ENCODE measurements around the gene MVK.

MVK gene

DNA sequence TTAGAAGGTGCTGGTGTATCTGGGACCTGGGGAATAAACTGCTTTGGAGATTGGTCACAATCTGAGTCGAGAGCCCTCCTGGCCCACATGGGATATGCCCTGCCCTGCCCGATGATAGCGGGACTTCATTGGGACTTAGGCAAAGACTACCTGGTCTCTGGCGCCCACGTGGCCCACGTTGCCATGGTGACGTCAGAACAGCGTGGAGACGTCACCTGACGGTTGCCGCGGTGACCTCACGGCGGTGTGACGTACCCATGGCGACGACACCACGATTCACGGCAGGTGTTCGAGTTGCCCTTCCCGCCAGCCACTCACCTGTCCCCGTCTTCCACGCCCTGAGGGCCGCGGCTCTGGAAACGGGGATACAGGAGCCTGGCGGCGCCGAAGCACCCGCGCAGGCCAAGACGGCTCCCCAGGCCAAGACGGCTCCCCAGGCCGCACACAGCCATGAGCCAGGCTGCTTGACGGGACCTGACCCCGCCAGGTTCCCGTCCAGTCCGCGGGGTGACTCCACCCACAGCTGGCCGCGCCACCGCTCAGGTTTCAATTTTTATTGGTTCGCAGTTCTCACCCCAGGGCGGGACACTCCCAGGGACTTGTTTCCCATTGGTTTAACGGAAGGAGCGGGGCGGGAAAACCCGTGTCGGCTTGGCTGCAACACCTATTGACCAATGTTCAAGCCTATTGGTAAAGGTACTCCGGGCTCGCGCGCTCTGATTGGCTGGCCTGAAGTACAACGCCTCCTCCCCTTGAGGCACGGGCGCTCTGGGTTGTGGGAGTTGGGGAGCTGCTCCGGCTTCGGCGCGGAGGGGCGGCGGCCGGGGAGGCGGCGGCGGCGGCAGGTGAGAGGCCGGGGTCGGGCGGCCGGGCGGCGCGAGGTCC lies at the start of gene MVK, which contains the start of gene MMAB:
Gene MVK, plus strand, starts transcription at position 766 of the 885 bp plus-strand sequence. CDS start 1,029 bp downstream, outside the sequence.
Gene MMAB, minus strand, starts transcription at position 476 of the 885 bp plus-strand sequence. Its CDS starts 24 bp downstream, at position 452.
- in situ Hi-C loops (cut with HindIII; ENCODE audit: low sequenced_read_pairs): no loop called here

DNA sequence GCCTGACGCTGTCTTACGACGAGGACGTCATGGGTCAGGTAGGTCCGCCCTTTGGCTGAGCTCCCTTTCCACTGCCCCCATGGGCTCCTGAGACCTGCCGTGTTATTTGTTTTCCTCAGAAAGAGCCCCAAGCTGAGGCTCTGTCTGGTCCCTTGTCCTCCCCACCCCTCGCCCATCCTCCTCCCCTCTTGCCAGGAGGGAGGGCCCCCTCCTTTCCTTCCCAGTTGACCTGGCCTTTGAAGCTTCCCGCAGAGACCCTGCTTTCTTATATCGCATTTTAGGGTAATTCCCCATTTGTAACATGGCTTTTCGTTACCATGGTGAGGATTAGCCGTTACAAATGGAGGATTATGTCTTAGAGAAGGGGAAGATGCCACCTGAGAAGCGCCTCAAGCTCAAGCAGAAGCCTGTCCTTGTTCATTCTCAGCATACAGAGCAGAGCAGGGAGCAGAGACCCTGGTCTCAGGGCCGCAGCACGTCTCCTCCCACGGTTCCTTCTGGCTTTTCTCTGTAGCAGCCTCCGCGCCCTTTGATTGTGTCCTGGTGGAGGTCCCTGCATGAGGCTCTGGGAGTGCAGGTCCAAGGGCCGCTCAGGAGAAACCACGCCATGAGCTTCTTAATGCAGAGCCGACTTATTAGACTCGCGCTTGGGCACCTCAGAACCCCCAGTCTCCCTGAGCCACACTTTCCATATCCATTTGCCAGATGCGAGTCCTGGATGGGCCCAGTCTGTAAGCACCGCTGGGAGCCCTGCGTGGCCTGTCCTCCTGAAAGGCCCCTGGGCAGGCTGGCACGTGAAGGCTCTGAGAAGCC lies 48.9 kb upstream of the MVK start:
- in situ Hi-C loops (cut with HindIII; ENCODE audit: low sequenced_read_pairs): no loop called here

DNA sequence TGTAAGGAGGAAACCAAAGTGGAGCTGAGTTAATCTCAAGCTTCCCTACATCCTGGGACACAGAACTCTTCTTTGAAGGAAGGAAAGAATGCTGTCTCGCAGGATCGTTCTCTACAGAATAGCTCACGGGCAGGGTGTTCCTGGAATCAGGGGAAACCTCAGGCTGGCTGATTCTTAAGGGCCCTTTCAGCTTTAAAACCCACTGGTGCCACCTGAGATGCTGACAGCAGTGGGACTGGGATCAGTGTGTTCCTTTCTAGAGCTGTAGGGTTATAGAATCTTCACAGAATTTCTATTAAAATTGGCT lies 48.4 kb upstream of the MVK start:
- in situ Hi-C loops (cut with HindIII; ENCODE audit: low sequenced_read_pairs): no loop called here

DNA sequence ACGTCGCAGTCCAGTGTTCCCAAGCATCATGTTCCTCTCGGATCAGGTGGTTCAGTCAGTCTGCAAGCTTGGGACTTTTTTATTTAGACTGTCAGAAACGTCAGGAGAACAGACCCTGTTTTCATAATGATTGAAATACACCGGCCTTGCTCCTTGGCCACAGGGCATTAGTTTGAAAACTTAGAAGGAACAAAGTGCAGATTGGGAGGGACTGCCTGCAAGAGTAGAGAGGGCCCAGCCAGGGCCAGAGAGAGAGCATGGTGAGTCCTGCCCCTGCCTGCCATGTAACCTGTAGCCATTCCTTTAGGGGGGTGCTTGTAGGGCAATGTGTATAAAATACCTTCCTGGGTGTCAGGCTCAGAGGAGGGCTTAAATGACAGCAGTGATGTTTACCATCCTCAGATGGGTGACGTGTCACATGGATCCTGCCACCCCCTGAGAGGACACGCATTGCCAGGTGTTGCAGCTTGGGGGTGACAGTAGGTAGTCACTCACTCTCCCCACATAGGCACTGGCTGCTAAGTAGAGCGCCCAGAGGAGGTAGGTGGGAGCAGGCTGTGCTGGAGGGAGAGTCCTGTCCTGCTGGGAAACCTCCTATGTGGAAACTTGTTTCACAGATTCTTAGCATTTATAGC lies 46.0 kb upstream of the MVK start:
- in situ Hi-C loops (cut with HindIII; ENCODE audit: low sequenced_read_pairs): no loop called here

DNA sequence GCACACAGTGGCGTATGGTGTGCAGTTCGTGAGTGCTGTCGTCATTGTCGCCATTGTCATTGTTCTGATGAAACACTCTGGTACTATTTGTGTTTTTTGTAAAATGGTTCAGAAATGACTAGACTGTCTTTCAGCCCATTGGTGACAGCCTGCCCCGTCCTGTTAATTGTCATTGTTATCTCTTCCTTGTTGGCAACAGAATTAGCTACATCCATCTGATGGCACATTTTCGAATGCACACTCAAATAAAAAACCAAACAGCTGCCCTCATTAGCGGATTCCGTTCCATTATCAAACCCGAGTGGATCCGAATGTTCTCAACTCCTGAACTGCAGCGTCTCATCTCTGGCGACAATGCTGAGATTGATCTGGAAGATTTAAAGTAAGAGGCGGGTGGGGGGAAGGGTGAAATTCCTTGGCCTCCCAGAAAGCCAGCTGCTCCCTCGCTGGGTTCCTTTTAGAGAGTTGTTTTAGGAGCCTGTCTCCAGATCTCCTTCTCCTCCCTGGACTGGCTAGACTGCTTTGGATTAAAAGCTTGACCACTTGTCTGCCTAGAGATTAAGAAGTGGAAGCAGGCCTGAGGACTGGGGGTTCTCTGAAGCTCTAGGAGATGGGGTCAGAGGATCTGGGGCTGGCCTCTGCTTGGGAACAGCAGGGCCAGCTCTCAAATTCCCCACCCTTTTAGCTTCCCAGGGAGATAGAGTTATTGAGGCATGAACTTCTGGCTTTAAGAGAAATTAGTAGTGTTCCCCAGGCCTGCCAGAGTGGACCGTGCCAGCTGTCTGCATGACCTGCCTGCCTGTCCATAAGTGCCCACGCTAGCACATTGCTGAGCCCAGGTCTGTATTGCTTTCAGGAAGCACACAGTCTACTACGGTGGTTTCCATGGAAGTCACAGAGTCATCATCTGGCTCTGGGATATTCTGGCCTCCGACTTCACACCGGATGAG lies 43.6 kb upstream of the MVK start:
- in situ Hi-C loops (cut with HindIII; ENCODE audit: low sequenced_read_pairs): loop anchor here (5.0 kb wide), 1 partner anchor 87 kb away; no protein-coding TSS in a partner anchor

DNA sequence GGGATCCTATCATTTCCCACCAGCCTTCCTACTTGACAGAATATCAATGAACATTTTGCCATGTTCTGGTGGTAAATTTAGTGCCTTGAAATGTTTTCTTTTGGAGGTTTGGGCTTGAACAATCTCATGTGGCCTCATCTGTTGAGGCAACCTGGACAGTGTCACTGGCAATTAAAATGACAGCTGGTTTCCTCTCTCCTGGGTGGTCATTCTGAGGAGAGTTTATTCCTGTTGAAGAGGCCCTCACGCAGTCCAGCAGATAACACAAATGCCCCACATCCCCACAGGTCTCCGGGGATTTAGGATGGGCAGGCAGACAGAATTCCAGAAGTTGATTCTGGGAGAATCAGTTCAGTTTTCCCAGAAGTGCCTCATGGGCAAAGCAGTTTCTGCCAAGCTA lies 42.2 kb upstream of the MVK start:
- in situ Hi-C loops (cut with HindIII; ENCODE audit: low sequenced_read_pairs): loop anchor here (5.0 kb wide), 1 partner anchor 86 kb away; no protein-coding TSS in a partner anchor

DNA sequence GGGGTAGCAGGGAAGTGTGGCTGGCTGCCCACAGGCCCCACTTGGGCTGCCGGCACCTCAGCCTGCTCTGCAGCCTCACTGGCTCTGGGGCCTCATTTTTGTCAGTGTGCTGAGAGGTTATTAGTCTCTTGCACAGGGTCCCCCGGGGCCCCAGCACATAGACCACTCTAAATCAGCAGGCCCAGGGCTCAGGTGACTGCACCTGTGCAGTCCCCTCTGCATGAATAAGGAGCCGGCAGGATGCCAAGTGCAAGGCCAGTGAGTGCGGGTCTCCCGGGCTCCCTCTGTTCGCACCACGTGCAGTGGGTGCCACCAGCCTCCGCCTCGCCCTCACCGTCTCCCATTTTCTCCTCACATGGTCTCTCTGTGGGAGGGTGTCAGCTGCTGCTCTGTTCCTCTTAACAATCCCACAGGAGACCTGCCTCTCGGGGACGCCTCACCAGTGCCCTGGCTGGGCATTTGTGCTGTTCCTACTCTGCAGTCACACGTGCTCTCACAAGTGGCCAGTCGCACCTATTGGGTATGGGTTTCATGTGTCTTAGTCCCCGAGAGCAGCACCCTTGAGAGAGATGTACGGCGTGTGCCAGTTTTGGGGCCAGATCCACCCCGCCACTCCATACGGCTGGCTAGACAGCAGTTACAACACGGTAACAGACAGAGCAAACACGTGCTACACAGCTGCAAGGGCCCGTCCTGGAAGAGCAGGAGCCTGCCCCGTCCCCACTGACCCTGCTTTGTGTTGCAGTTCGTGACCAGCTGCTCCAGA lies 40.7 kb upstream of the MVK start:
- in situ Hi-C loops (cut with HindIII; ENCODE audit: low sequenced_read_pairs): loop anchor here (5.0 kb wide), 1 partner anchor 84 kb away; no protein-coding TSS in a partner anchor

DNA sequence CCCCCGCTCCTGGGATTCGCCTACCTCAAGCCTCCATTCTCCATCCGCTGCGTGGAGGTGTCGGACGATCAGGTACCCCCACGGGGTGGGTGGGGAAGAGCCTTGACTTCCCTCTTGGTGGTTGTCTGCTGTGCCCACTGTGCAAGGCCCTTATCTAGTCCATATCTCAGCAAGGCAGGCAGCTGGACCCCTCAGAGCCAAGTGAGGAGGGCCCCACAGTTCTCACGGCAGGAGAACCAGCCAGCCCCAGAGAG lies 40.2 kb upstream of the MVK start:
- in situ Hi-C loops (cut with HindIII; ENCODE audit: low sequenced_read_pairs): loop anchor here (5.0 kb wide), 1 partner anchor 84 kb away; no protein-coding TSS in a partner anchor

DNA sequence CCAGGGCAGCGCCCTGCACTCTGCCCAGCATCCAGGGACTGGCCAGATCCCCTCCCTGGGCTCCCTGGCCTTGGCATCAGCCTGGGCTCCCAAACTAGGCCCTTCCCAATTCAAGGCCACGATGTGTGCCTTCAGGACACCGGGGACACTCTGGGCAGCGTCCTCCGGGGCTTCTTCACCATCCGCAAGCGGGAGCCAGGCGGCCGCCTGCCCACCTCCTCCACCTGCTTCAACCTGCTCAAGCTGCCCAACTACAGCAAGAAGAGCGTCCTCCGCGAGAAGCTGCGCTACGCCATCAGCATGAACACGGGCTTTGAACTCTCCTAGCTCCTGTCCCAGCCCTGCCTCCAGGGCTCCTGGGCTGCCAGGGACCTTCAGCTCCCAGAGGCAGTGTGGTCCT lies 39.1 kb upstream of the MVK start:
- in situ Hi-C loops (cut with HindIII; ENCODE audit: low sequenced_read_pairs): loop anchor here (5.0 kb wide), 1 partner anchor 83 kb away; no protein-coding TSS in a partner anchor

DNA sequence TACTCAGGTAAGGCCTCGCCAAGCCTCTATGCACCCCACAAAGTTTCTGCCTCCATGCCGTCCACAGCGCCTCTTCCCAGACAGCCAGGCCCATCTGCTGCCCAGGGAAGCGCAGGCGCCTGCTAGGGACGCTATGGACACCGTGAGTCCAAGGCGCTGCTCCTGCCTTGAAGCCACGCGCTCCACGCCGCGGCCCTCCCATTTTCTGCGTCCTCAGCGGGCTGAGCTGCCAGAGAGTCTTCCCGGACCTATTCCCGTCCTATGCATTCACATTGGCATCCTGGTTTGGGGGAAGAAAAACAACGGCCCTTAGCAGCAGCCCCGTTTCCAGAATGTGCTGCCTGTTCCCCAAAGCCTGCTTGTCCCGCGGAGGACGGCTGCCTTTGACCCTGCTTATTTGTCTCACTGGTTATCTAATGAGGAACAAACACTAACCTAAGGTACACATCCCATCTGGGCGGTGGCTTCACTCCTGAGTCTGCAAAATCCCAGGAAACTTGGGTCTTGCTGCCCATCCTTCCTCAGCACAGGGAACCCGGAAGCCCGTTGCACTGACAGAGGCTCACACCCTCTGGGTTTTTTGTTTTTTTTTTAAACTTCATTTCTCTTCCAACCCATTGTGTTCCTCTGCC lies 38.2 kb upstream of the MVK start:
- in situ Hi-C loops (cut with HindIII; ENCODE audit: low sequenced_read_pairs): no loop called here

DNA sequence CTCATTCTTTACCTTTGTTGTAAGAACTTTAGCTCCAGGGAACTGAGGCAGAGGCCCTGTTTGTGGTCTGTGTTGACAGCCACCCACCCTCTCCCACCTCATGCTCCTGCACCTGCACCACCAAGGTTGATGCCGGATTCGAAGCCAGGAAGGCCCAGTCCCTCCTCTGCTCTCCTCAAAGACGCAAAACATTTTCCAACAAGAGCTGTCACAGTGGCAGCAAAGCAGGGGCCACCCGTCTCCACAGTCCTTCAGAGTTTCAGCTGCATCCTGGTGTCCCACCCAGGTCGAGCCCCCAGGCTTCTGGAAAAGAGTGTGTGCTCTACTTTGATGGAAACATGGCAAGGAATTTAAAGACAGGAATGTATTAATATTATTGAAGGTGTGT lies 37.7 kb upstream of the MVK start:
- in situ Hi-C loops (cut with HindIII; ENCODE audit: low sequenced_read_pairs): no loop called here

DNA sequence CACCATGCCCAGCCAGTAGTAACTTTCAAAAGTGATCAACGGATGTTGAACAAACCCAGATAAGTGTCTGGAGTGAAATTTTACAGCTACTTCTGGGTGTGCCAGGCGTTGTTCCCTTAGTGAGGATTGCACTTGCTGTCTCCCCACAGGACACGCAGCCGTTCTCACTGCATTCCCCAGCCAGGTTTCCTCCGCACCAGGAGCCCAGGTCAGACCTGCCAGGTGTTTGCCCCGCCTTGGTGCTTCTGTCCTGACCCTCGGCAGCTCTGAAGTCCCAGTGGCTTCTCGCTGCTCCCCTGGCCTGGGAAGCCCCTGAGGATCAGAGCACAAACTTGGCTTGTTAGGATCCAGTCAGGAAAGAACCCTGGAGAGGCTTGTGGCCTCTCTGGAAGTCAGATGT lies 36.5 kb upstream of the MVK start:
- in situ Hi-C loops (cut with HindIII; ENCODE audit: low sequenced_read_pairs): no loop called here

DNA sequence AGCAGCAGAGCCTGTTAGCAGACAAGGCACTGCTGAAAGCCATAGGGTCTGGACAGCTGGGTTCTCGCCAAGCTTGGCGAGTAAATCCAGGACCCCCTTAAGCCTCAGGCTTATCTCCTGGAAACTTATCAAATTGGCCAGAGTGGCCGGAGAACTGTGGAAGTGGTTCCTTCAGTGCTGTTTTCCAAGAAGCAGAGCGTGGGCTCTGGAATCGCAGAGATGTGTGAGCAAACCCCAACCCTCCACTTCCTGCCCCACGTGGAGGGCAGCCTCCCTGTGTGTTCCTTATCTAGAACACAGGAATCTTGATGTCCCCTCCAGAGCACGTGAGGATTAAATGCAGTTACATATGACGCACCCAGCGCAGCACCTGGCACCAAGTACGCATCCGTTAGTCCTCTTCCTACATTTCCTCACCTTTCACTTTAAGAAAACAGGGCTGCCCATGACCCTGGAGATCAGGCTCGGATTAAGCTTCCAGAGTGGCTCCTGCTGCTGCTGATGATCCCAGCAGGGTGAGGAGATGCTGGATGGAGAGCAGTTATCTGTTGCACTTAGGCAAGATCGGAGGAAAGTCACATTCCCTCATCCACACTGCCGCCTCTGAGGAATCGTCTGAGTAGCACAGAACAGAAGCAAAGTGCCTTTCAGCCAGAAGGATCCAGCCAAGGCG lies 35.3 kb upstream of the MVK start:
- in situ Hi-C loops (cut with HindIII; ENCODE audit: low sequenced_read_pairs): no loop called here

DNA sequence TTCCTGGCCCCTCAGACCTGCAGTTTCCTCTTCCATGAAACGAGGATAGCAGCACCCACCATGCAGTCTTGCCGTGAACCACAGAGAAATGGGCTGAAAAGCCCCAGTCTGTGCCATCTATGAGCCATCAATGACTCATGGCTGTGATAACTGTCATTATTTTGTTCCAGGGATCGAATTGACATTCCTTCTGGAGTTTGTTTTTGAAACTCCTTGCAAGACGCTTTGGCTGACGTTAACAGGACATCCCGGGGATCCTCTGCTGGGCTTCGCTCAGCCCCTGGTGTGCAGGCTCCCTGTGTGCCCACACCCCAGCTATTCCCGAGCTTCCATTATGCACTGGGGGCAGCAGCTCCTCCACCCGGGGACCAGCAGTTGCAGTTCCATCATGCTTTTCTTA lies 34.1 kb upstream of the MVK start:
- in situ Hi-C loops (cut with HindIII; ENCODE audit: low sequenced_read_pairs): no loop called here

DNA sequence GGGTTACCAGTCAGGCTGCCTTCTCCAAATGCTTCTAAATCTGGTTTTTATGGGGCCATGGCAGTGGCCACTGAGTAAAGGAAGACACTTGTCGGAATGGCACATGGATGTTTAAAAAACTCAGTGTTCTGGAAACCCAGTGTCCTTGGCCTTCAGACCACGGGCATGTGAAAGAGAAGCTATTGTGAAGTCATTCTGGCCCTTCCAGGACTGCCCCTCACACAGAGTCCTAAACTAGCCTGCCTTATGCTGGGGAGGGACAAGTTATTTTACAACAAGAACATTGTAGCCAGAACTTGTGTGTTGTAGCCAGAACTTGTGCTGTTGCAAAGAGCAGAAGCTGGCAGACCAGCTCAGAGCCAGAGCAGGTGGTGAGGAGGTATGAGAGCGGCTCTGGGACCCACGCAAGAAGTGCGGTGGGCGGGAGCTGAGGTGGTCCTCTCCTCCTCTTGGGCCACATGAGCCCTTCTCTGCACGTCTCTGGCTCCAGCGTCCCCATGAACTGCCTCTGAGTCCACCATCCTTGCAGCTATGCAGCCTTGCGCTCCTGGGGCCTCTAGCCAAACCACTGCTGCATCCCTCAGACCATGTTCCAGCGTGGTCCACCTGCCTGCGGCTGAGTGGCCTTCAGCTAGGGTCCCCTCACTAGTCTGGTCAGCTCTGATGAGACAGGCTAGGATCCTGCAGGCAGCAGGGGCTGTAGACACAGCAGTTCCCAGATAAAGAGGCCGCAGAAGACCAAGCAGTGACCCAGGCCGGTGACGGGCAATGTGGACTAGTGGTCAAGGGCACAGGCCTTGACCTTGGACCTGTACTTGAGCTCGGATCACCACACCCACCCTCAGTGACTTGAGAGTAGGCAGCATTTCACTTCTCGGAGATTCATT lies 32.8 kb upstream of the MVK start:
- in situ Hi-C loops (cut with HindIII; ENCODE audit: low sequenced_read_pairs): no loop called here

DNA sequence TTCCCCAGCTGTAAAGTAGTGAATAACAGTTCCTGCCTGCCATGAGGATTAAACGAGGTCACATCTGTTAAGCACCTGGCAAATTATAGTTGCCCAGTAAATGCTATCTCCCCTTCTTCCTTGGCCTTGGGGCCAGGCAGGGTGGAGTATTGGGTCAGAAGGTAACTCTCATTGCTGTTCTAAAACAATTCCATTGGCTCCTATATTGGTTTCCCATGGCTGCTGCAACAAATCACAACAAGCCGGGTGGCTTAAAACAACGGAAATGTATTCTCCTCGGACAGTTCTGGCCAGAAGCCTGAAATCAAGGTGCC lies 32.2 kb upstream of the MVK start:
- in situ Hi-C loops (cut with HindIII; ENCODE audit: low sequenced_read_pairs): no loop called here

DNA sequence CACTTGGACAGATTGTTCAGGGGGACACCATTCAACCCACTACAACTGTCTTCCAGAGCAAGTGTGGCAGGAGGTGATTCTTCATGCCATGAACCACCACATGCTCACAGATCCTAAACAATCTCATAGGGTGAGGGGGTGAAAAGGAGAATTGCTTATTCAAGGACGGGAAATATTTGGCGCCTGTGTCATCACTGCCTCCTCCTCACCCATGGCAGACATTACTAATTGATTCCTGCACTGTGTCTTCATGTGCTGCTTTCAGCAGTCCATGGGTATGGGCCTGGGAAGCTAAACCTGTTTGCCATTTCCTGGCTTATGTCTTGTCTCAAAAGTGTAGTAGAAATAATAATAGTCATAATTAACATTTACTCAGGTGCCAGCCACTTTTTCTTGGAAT lies 31.6 kb upstream of the MVK start:
- in situ Hi-C loops (cut with HindIII; ENCODE audit: low sequenced_read_pairs): no loop called here

DNA sequence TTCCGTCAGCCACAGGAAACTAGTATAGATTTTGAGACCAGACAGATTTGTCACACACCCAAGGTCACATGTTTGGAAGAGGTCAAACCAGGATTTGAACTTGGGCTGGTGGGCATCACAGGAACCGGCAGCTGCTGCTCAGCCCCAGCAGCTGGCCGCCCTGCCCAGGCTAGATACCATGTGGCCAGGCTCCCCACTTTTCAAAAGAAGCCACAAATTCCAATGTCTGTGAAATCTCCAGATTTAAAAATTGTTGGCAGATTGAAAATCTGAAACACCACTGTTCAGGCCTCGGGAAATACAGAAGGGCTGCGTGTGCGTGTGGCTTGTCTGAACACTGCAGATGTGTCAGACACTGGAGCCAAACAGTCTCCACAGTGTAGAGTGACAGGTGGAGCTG lies 30.7 kb upstream of the MVK start:
- in situ Hi-C loops (cut with HindIII; ENCODE audit: low sequenced_read_pairs): no loop called here
